ENCODE data around the gene CD46.
"Not testable (repeated sequence)": the region's sequence is repeated elsewhere in the genome, so short reads cannot be mapped to it uniquely, and the experiment has no call there.

DNA sequence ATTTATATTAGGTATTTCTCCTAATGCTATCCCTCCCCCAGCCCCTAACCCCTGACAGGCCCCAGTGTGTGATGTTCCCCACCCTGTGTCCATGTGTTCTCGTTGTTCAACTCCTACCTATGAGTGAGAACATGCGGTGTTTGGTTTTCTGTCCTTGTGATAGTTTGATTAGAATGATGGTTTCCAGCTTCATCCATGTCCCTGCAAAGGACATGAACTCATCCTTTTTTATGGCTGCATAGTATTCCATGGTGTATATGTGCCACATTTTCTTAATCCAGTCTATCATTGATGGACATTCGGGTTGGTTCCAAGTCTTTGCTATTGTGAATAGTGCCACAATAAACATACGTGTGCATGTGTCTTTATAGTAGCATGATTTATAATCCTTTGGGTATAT lies 18.7 kb downstream of the CD46 start:
- TF ChIP-seq BHLHE40 (IDR thresholded peaks at IDR 0.05; ENCODE audit: borderline replicate concordance); CTBP1 (IDR thresholded peaks at IDR 0.05; ENCODE audit: borderline replicate concordance); ELF4 (IDR thresholded peaks at IDR 0.05); SUZ12 (IDR thresholded peaks at IDR 0.05); SP1 (IDR thresholded peaks at IDR 0.05); FOXM1 (IDR thresholded peaks at IDR 0.05; ENCODE audit: borderline replicate concordance); HDGF (IDR thresholded peaks at IDR 0.05; ENCODE audit: borderline replicate concordance); FOXK2 (IDR thresholded peaks at IDR 0.05); FOXA1 (IDR thresholded peaks at IDR 0.05); ARNT (IDR thresholded peaks at IDR 0.05); L3MBTL2 (conservative IDR thresholded peaks at IDR 0.05): not testable (repeated sequence)

Data from HEK293T (cell line).